Activated CD4-positive, CD25-positive, alpha-beta regulatory T cell (primary cell): Measurements from ENCODE around the gene C3orf70.

ENCODE experiments used
- DNase-seq, 4 experiments: peaks; one replicate each; lab custom pipeline; 2025; lab: John Stamatoyannopoulos, UW

C3orf70 gene

GRCh38 chr3:185087419-185087818 lies 65.4 kb downstream of the C3orf70 start:
- no peak for DNase-seq

GRCh38 chr3:185084901-185085300 lies 68.0 kb downstream of the C3orf70 start:
- DNase-seq, result no peak

GRCh38 chr3:185084402-185084801 lies 68.5 kb downstream of the C3orf70 start:
- no peak for DNase-seq

GRCh38 chr3:185082829-185083228 lies 70.0 kb downstream of the C3orf70 start:
- DNase-seq, result no peak

- DNase-seq, result no peak
Measured at GRCh38 chr3:185082149-185082548, 70.7 kb downstream of the C3orf70 start.

- no peak for DNase-seq
Measured at GRCh38 chr3:185081521-185081920, 71.3 kb downstream of the C3orf70 start.

- DNase-seq, result no peak
Measured at GRCh38 chr3:185079625-185080024, 73.2 kb downstream of the C3orf70 start.

- no peak for DNase-seq
Measured at GRCh38 chr3:185076219-185076618, 76.6 kb downstream of the C3orf70 start.

- no peak for DNase-seq
Measured at GRCh38 chr3:185075547-185075946, 77.3 kb downstream of the C3orf70 start.

- DNase-seq, result no peak
Measured at GRCh38 chr3:185071287-185071800, 81.5 kb downstream of the C3orf70 start.

- no peak for DNase-seq
Measured at GRCh38 chr3:185070491-185071286, 82.2 kb downstream of the C3orf70 start.

- no peak for DNase-seq
Measured at GRCh38 chr3:185069037-185070030, 83.5 kb downstream of the C3orf70 start.

- DNase-seq, result no peak
Measured at GRCh38 chr3:185067173-185067572, 85.7 kb downstream of the C3orf70 start.

- DNase-seq, result no peak
Measured at GRCh38 chr3:185066251-185066650, 86.6 kb downstream of the C3orf70 start.

- no peak for DNase-seq
Measured at GRCh38 chr3:185065059-185065458, 87.8 kb downstream of the C3orf70 start.

GRCh38 chr3:185063431-185063830 lies 89.4 kb downstream of the C3orf70 start:
- DNase-seq, result no peak

GRCh38 chr3:185062191-185062590 lies 90.7 kb downstream of the C3orf70 start:
- no peak for DNase-seq

GRCh38 chr3:185060655-185061054 lies 92.2 kb downstream of the C3orf70 start:
- DNase-seq, result no peak

GRCh38 chr3:185059766-185060165 lies 93.1 kb downstream of the C3orf70 start:
- DNase-seq, result no peak

GRCh38 chr3:185058796-185059195 lies 94.1 kb downstream of the C3orf70 start:
- no peak for DNase-seq

GRCh38 chr3:185057829-185058228 lies 95.0 kb downstream of the C3orf70 start:
- no peak for DNase-seq

- DNase-seq, result no peak
Measured at GRCh38 chr3:185056908-185057307, 96.0 kb downstream of the C3orf70 start.

GRCh38 chr3:185052631-185053030 lies 100.2 kb downstream of the C3orf70 start:
- DNase-seq, result no peak
